ENCODE data around the gene DHDDS. TPM values are rescaled to one million over a fixed set of nuclear protein-coding genes. Genes with fewer than 3 reads are reported as not detected.

Gene DHDDS
- total RNA-seq, 1 donor from 2014 or later = 30.5 TPM

GRCh38 chr1:26403656-26404055, 28.5 kb upstream of the DHDDS start:
- peak overlapping the region; percentile 25 for H3K4me3 Mint-ChIP-seq
- peaks cover 33% of the 10 kb centered on the region for H3F3A ChIP-seq (ENCODE audit: low read depth)
- no peak overlapping the region for H3K27ac Mint-ChIP-seq
- no peak overlapping the region for H3K4me3 ChIP-seq
- peak; percentile 62 for DNase-seq (ENCODE audit: low spot score)
- no peaks in the 10 kb centered on the region for H3K36me3 ChIP-seq
- no peaks in the 10 kb centered on the region for H4K20me1 ChIP-seq (ENCODE audit: low read depth)
- H3K27me3 Mint-ChIP-seq (ENCODE audit: insufficient read depth, low read depth) = peaks cover 16% of the 10 kb centered on the region
- no peaks in the 10 kb centered on the region for H3K9me3 ChIP-seq (ENCODE audit: low read depth)
- TF ChIP-seq CTCF (IDR thresholded peaks at IDR 0.05) = no peak
- no peak for TF ChIP-seq EZH2phosphoT487 (IDR thresholded peaks at IDR 0.05)
- no peak for TF ChIP-seq EZH2 (IDR thresholded peaks at IDR 0.05)
- no peak overlapping the region for H2AFZ ChIP-seq (replicated peaks)
- H3K9ac ChIP-seq = no peak overlapping the region
- peaks cover 2% of the 10 kb centered on the region for H3K9me3 Mint-ChIP-seq
- H3K4me2 ChIP-seq = peak overlapping the region; percentile 66
- peaks cover 19% of the 10 kb centered on the region for H3K4me1 ChIP-seq
- H3K27ac ChIP-seq = peak overlapping the region; percentile 61
- H3K4me1 Mint-ChIP-seq = peaks cover 29% of the 10 kb centered on the region
- no peaks in the 10 kb centered on the region for H3K36me3 Mint-ChIP-seq
- no peaks in the 10 kb centered on the region for H3K27me3 ChIP-seq
- no peaks in the 10 kb centered on the region for H3K79me2 ChIP-seq (ENCODE audit: low read depth)

GRCh38 chr1:26404641-26405040, 27.5 kb upstream of the DHDDS start:
- Histone ChIP-seq H3K79me2 (ENCODE audit: low read depth) (no peaks in the 10 kb centered on the region), H3K4me3 (no peak overlapping the region), H3K4me1 (peaks cover 19% of the 10 kb centered on the region), H4K20me1 (ENCODE audit: low read depth) (no peaks in the 10 kb centered on the region), H3K9me3 (ENCODE audit: low read depth) (no peaks in the 10 kb centered on the region), H3K36me3 (no peaks in the 10 kb centered on the region), H2AFZ (replicated peaks) (no peak overlapping the region), H3K27me3 (no peaks in the 10 kb centered on the region), H3K27ac (no peak overlapping the region), H3K4me2 (no peak overlapping the region), H3F3A (ENCODE audit: low read depth) (peaks cover 39% of the 10 kb centered on the region), H3K9ac (no peak overlapping the region)
- Mint-ChIP-seq H3K36me3 (no peaks in the 10 kb centered on the region), H3K9me3 (peaks cover 2% of the 10 kb centered on the region), H3K4me3 (no peak overlapping the region), H3K4me1 (peaks cover 37% of the 10 kb centered on the region), H3K27me3 (ENCODE audit: insufficient read depth, low read depth) (peaks cover 17% of the 10 kb centered on the region), H3K27ac (no peak overlapping the region)
- DNase-seq (ENCODE audit: low spot score) = no peak
- no peak for TF ChIP-seq EZH2phosphoT487 (IDR thresholded peaks at IDR 0.05)
- TF ChIP-seq EZH2 (IDR thresholded peaks at IDR 0.05) = no peak
- no peak for TF ChIP-seq CTCF (IDR thresholded peaks at IDR 0.05)

GRCh38 chr1:26405281-26405915, 26.7 kb upstream of the DHDDS start:
- H3K27me3 Mint-ChIP-seq (ENCODE audit: insufficient read depth, low read depth) = peaks cover 17% of the 10 kb centered on the region
- peaks cover 37% of the 10 kb centered on the region for H3K4me1 Mint-ChIP-seq
- no peak overlapping the region for H2AFZ ChIP-seq (replicated peaks)
- peaks cover under 1% of the 10 kb centered on the region for H3K79me2 ChIP-seq (ENCODE audit: low read depth)
- TF ChIP-seq EZH2phosphoT487 (IDR thresholded peaks at IDR 0.05) (no peak), EZH2 (IDR thresholded peaks at IDR 0.05) (no peak)
- H3K9ac ChIP-seq = no peak overlapping the region
- no peak for DNase-seq (ENCODE audit: low spot score)
- peaks cover 19% of the 10 kb centered on the region for H3K4me1 ChIP-seq
- no peaks in the 10 kb centered on the region for H3K27me3 ChIP-seq
- no peaks in the 10 kb centered on the region for H3K9me3 ChIP-seq (ENCODE audit: low read depth)
- no peaks in the 10 kb centered on the region for H3K9me3 Mint-ChIP-seq
- H3K27ac ChIP-seq = no peak overlapping the region
- no peaks in the 10 kb centered on the region for H3K36me3 Mint-ChIP-seq
- H3K36me3 ChIP-seq = no peaks in the 10 kb centered on the region
- no peaks in the 10 kb centered on the region for H4K20me1 ChIP-seq (ENCODE audit: low read depth)
- H3K27ac Mint-ChIP-seq = no peak overlapping the region
- H3K4me3 Mint-ChIP-seq = no peak overlapping the region
- no peak overlapping the region for H3K4me3 ChIP-seq
- H3F3A ChIP-seq (ENCODE audit: low read depth) = peaks cover 45% of the 10 kb centered on the region
- no peak overlapping the region for H3K4me2 ChIP-seq

- Histone ChIP-seq H3K27ac (peak overlapping the region; percentile 98), H3K9ac (no peak overlapping the region), H3F3A (ENCODE audit: low read depth) (peaks cover 60% of the 10 kb centered on the region), H3K79me2 (ENCODE audit: low read depth) (peaks cover 32% of the 10 kb centered on the region), H3K27me3 (no peaks in the 10 kb centered on the region), H4K20me1 (ENCODE audit: low read depth) (peaks cover 27% of the 10 kb centered on the region), H3K4me1 (peaks cover 22% of the 10 kb centered on the region), H3K36me3 (no peaks in the 10 kb centered on the region), H3K4me3 (peak overlapping the region; percentile 90), H3K9me3 (ENCODE audit: low read depth) (no peaks in the 10 kb centered on the region), H3K4me2 (peak overlapping the region; percentile 100), H2AFZ (replicated peaks) (no peak overlapping the region)
- Mint-ChIP-seq H3K4me1 (peaks cover 47% of the 10 kb centered on the region), H3K36me3 (peaks cover 4% of the 10 kb centered on the region), H3K9me3 (no peaks in the 10 kb centered on the region), H3K27me3 (ENCODE audit: insufficient read depth, low read depth) (peaks cover 14% of the 10 kb centered on the region), H3K27ac (no peak overlapping the region), H3K4me3 (peak overlapping the region; percentile 99)
- DNase-seq (ENCODE audit: low spot score) = peak; percentile 92
- peak; percentile 17 for TF ChIP-seq EZH2phosphoT487 (IDR thresholded peaks at IDR 0.05)
- no peak for TF ChIP-seq CTCF (IDR thresholded peaks at IDR 0.05)
These were observed 23.5 kb upstream of the DHDDS start for GRCh38 chr1:26408604-26409003.
